Activated naive CD4-positive, alpha-beta T cell treated with Interleukin-2 at 50 U/mL for 16 hours (primary cell): ENCODE data around the gene SOX9.
"Not testable (repeated sequence)": the region's sequence is repeated elsewhere in the genome, so short reads cannot be mapped to it uniquely, and the experiment has no call there.

Experiments
- DNase-seq: peaks from one replicate; pipeline ENCODE4 v3.0.0-alpha.2; 2020

SOX9 gene

DNA sequence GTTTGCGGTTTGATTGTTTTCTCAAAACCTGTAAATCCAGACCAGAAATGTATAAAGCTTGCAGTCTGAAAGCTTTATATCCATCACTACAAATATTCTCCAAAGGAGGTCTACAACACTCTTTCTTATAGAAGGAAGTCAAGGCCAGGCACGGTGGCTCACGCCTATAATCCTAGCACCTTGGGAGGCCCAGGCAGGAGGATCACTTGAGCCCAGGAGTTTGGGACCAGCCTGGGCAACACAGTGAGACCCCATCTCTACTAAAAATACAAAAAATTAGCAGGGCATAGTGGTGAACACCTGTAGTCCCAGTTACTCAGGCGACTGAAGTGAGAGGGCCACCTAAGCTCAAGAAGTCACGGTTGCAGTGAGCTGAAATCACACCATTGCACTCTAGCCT is 8.9 kb upstream of the SOX9 start:
- DNase-seq: not testable (repeated sequence)

DNA sequence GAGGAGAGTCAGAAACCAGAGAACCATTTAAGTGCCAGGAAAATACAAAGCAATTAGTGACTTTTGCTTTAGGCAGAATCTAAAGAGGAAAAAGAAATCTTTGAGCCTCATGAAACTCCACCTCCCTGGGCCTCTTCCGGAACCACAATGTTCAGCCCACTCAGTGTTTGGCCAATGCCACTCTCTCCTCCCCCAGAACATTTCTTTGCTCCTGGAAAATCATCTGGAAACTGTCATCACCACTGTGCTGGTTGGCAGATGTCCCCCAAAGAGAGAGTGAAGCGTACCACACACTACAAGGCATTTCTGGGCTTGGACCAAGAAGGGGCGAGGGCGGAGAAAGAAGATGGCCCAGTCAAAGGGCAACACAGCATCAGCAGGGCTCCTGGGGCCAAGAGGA is 7.1 kb upstream of the SOX9 start:
- no peak for DNase-seq

DNA sequence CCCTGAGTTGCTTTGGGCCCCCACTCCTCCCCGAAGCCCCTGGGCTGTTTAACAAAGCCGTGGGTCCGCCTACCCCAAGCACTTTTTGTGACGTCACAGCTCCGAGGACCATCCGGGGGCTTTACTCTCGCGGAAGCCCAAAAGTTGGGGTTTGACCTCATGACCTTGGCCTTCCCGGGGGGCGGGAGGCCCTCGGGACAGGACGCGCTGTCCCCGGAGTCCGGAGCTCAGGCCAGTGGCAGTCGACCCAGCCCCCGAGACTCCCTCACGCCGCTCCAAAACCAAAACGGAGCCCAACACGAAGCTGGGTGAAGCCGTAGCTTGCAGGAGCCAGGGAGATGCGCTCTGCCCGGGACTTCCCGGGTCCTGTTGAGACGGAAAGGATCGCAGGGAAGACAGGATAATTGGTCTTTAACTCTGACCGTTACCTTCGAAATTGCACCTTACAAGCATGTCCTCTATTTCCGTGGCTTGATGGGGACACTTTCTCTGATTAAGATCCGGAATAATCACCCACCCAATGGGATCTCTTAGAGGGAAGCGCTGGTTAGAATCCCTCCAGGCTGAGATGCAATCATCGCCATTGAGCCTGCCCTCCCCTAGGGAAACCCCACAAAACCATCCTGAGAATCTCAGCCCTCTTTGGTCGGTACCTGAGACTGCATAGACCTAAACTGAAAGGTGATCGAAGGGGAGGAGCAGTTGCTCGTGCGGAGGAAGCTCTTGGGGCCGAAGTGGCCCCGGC is 4.9 kb upstream of the SOX9 start:
- no peak for DNase-seq

DNA sequence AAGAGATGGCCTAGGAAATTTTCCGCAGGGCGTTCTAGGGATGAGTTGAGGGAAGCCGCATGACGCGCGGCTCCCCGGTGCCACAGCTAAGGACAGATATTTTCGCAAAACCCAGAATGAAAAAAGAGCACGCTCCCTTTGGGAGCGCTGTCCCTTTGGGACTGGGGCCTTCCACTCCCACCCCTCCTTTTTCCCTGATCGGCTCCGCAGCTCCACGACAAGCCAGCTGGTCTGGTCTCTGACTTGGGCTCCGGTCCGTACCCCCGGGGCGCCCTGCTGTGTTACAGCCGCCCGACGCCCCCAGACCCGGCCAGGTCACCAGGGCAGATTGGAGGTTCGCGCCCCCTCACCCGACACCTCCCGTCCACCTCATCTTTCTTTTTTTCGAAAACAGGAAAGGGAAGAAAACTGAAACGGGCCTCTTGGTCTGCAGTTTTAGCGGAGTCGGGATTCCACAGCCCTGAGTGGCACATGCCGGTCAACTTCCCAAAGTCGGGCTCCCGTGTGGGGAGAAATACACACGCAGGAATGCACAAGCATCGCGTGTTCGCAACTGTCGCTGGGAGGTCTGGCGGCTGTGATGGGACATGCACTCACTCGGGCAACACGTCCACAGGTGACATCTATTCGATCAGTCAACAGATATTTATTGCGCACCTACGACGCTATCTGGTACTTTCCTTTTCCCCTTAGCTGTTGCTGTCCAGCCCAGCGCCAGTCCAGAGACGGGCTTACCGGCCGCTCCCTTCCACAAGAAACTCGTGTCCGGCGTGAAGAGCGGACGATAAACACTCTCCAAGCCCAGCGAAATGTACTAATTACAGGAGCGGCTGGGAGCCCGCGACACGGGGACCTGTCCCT is 3.9 kb upstream of the SOX9 start:
- DNase-seq: no peak

DNA sequence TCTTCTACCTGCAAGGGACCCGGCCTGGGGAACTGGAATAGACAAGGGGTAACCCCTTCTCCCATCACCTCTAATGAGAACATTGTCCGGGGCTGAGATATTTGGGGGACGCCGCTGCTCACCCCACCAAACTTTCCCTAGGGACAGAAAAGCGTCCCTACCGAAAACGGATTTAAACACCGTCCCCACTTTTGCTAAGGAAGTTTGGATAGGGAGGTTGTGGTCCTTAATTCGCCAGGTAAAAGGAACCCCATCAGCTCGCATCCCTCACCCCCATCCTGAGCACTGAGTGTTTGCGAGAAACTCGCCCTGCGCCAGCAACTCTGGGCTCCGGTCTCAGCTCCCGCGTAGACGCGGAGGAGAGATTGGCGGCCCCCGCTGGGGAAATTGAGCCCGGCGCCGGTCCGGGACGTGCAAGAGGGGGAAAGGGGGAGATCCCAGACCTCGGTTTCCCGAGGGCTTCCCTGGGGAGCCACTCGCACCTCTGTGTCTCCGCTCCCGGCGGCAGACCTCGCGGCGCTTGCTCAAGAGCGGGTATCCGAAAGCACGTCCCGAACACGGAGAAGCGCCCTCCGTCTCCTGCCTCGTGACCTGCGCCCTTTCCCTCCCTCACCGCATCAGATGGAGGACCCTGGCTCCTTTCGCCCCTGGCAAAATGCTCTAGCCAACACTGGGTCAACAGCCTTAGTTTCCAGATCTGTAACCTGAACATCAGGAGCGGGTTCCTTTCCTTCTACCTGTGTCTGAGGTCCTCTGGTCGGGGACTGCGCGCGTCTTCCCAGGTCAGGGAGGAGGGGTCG is 3.1 kb upstream of the SOX9 start:
- no peak for DNase-seq

DNA sequence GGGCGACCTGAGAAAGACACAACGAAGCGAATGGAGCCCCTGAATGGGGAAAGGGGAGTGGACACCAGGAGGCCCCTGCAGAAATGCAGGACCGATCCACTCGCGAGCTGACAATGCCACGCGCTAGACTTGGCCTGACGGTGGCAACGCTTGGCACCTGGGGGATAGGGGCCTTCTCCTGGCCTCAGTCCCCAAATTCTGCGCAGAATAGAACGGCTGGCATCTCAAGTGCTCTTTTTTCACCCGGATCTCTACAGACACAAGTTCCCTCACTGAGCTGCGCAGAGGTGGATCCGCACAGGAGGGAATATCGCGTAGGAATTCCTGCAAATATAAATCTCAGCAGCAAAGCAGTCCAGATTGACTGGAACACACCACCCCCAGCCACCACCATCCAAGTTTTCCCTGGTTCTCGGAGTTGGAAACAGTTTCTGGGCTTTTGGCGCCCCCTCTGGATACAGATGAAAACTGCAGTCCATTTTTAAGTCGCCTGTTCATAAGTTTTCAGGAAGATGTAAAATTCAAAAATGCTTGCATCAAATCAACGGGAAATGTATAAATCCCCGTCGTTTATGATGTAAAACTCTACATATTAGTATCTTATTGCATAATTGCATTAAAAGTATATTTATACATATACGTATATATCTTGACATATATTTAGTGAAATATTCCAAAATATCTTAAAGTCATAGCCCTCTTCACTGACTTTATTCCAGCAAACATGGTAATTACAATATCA is 2.3 kb upstream of the SOX9 start:
- DNase-seq: no peak

DNA sequence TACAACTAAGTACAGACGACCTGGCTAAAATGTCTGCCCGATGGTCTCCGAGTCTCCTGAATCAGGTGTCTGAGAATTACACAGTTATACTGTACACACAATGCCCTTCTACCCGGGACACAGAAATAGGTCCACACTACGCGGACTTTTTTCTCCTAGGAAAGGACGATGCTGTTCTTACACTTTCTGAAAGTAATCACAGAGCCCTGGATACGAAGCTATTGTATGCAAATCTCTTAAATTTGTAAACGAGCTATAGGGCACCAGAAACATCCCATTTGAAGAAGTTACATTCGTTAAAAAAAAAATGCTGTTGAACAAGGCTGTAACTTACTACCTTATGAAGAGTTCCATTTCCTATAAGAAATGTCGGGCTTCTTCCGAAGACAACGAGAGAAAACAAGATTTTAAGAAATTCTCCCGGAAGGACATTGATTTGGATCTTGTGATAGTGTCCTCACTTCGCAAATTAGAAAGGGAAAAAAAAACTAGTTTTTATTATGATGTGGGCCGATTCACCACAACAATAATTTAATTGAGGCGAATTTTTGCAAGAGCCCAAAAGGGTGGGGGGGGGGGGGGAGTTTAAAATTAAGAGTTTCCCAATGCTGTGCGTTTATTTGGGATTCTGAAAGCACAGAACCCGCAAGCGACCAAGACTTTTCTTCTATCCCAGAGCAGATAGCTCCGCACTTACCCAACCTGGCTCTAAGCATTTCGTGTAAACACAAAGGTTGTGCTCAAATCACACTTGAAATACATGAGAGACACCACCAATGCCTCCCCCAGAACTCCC is 1.5 kb upstream of the SOX9 start:
- no peak for DNase-seq

DNA sequence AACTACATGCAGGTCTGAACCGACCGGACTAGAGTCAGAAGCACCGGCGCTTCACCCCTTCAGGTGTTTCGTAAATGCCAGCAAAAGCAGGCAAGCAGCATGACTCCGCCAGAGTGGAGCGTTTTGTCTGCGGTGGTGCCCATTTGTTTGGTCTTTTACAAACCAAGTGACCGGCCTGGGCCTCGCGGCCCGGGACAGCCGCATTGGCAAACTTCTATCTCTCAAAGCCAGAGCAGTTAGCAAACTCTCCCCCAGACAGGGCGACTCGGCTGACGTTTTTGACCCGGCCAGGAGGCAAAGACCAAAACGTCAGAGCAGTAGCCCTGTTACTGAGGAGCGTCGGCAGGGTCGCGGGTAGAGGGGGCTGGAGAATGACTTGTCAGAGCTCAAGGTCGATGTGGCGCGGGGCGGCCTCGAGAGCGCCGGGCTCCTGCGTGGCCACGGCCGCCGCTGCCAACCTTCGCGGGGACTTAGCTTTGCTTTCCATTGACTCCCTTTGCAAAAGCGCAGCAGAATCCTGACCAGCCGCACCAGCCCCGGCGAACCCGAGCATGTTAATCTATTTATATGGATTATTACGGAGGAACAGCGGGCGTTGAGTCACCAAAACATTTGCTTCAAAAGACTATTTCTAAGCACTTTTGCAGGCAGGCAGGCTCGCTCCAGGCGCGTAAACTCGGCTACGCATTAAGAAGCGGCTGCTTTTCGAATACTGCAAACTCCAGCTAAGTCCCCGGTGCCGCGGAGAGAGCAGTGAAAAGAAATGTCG is 763 bp upstream of the SOX9 start:
- DNase-seq: no peak

DNA sequence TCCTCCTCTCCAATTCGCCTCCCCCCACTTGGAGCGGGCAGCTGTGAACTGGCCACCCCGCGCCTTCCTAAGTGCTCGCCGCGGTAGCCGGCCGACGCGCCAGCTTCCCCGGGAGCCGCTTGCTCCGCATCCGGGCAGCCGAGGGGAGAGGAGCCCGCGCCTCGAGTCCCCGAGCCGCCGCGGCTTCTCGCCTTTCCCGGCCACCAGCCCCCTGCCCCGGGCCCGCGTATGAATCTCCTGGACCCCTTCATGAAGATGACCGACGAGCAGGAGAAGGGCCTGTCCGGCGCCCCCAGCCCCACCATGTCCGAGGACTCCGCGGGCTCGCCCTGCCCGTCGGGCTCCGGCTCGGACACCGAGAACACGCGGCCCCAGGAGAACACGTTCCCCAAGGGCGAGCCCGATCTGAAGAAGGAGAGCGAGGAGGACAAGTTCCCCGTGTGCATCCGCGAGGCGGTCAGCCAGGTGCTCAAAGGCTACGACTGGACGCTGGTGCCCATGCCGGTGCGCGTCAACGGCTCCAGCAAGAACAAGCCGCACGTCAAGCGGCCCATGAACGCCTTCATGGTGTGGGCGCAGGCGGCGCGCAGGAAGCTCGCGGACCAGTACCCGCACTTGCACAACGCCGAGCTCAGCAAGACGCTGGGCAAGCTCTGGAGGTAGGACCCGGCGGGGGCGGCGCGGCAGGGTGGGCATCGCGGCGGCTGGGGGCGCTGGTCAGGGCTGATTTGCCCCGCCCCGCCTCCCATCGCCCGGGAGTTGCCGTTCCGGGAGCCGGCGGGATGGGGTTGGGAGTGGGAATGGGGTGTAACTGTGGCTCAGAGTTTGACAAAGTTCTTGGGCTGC is 567 bp downstream of the SOX9 start:
- DNase-seq: no peak

DNA sequence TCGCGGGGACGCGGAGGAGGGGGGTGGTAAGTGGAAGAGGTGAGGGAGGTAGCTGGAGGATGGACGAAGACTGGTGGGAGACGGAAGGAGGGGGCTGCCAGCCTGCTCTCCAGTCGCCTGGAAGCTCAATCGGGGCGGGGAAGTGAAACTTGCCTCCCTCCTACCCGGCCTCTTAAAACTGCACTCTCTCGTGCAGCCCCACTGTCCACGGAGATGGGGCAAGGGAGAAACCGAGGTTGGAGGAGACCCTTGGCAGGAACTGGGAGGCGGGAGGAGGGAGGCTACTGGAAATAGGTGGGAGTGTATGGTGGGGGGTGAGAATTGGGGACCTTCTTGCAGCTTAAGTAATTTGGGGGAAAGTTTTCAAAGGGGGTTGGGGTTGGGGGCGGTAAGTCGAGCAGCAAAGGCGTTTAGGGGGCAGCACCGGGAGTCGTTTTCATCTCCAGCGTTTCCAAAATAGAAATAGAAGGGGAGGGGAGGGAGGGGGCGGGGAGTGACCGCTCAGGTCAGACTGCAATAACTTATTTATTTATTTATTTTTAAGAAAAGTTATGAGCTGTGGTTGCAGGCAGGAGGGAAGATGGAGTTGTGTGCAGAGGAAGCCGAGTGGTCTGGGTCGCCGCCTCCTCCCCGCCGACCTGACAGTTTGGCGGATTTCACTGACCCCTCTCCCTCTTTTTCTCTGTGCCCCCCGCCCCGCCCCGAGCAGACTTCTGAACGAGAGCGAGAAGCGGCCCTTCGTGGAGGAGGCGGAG is 1.4 kb downstream of the SOX9 start:
- DNase-seq: no peak

DNA sequence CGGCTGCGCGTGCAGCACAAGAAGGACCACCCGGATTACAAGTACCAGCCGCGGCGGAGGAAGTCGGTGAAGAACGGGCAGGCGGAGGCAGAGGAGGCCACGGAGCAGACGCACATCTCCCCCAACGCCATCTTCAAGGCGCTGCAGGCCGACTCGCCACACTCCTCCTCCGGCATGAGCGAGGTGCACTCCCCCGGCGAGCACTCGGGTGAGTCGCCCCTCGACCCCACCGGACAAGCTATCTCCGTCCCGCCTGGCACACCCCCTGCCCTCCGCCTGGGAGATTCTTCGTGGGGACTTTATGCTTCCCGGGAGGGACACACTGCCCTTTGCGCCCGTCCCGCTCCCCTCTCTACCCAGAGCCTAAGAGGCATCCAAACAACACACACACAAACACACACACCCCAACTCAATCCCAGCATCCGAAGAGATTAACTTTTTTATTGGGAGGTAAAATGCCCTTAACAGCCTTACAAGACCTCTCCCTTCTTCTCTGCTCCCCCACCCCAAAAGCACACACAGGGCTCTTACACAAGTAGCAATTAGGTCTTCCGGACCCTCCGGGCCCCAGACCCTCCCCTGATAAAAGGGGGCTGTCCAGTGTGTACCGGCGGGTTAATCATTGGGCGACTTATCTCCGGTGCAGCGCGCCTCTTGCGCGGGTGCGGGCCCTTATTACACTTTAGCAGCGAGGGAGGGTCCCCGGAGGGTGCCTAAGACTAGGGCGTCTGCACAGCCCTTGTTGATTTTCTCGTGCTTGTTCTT is 2.1 kb downstream of the SOX9 start:
- DNase-seq: no peak

DNA sequence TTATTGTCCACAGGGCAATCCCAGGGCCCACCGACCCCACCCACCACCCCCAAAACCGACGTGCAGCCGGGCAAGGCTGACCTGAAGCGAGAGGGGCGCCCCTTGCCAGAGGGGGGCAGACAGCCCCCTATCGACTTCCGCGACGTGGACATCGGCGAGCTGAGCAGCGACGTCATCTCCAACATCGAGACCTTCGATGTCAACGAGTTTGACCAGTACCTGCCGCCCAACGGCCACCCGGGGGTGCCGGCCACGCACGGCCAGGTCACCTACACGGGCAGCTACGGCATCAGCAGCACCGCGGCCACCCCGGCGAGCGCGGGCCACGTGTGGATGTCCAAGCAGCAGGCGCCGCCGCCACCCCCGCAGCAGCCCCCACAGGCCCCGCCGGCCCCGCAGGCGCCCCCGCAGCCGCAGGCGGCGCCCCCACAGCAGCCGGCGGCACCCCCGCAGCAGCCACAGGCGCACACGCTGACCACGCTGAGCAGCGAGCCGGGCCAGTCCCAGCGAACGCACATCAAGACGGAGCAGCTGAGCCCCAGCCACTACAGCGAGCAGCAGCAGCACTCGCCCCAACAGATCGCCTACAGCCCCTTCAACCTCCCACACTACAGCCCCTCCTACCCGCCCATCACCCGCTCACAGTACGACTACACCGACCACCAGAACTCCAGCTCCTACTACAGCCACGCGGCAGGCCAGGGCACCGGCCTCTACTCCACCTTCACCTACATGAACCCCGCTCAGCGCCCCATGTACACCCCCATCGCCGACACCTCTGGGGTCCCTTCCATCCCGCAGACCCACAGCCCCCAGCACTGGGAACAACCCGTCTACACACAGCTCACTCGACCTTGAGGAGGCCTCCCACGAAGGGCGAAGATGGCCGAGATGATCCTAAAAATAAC is 3.0 kb downstream of the SOX9 start:
- no peak for DNase-seq

DNA sequence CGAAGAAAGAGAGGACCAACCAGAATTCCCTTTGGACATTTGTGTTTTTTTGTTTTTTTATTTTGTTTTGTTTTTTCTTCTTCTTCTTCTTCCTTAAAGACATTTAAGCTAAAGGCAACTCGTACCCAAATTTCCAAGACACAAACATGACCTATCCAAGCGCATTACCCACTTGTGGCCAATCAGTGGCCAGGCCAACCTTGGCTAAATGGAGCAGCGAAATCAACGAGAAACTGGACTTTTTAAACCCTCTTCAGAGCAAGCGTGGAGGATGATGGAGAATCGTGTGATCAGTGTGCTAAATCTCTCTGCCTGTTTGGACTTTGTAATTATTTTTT is 3.6 kb downstream of the SOX9 start:
- no peak for DNase-seq

DNA sequence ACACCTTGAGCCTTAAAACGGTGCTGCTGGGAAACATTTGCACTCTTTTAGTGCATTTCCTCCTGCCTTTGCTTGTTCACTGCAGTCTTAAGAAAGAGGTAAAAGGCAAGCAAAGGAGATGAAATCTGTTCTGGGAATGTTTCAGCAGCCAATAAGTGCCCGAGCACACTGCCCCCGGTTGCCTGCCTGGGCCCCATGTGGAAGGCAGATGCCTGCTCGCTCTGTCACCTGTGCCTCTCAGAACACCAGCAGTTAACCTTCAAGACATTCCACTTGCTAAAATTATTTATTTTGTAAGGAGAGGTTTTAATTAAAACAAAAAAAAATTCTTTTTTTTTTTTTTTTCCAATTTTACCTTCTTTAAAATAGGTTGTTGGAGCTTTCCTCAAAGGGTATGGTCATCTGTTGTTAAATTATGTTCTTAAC is 4.4 kb downstream of the SOX9 start:
- no peak for DNase-seq

DNA sequence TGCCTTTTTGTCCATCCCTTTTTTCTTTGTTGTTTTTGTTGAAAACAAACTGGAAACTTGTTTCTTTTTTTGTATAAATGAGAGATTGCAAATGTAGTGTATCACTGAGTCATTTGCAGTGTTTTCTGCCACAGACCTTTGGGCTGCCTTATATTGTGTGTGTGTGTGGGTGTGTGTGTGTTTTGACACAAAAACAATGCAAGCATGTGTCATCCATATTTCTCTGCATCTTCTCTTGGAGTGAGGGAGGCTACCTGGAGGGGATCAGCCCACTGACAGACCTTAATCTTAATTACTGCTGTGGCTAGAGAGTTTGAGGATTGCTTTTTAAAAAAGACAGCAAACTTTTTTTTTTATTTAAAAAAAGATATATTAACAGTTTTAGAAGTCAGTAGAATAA is 4.9 kb downstream of the SOX9 start:
- DNase-seq: no peak

DNA sequence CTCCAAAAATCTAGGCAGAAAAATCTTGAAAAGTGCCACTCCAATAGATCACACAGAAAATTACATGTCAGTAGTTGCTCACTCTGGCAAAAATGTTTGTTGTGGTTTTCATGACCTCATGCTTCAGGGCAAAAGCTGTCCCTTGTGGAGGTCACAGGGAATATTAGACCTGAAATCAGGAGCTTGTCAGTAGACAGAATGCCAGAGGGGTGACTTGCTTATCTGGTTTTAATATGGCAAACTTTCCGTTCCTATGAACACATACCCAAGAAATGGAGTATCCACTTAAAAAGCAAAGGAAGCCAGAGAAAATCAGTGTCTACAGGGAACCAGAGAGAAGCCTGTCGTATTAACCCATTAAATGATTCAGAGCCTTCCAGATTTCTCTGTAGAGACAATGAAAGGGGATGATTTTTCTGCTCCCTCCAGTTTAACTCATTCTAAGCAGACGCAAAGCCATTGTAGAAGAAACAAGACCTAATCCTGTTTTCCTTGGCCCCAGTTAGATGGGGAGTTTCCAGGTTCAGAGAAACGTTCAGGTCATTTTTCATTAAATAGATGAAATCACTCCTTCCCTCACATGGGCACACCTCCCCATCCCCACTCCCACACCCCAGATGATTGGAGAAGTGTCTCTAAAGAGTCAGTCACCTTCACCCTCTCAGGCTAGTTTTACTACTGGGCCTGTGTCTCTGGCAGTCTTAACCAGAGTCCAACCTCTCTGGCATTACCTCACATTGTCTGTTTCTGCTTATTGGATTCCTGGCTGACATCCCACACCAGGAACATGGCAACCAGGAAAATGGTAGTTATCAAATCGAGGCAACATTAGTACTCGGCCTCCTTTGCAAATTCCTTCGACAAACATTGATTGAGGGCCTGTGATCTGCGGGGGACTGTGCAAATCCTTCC is 6.0 kb downstream of the SOX9 start:
- DNase-seq: no peak

DNA sequence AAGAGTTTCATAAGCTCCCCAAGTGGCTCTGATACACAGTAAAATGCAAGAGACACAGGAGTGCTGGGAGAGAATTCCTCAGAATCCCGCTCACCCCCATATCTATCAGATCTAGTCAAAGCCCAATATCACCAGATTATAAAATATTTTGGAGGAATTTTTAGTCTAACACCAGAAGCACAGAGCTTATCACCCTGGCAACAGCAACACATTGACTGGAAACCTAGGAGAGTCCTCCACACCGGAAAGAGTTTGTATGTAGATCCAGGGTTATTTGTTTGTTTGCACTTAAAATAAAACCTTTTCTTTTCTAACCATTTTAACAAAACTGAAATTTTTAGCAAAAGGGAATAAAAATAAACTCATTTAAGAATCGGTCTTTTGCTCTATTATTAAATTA is 7.2 kb downstream of the SOX9 start:
- no peak for DNase-seq
